Stimulated activated CD8-positive, alpha-beta memory T cell treated with anti-CD3 and anti-CD28 coated beads, Interleukin-12 subunit alpha, Interleukin-12 subunit beta, amount 100 ng/mL, for 24 hours (primary cell): Measurements from ENCODE around the gene FGF21.

Source experiments
- DNase-seq: peaks from one replicate; pipeline ENCODE4 v3.0.0-alpha.2; 2020; ENCODE audit errors: extremely low read depth

FGF21 gene

GRCh38 chr19:48728911-48729664 is 26.2 kb upstream of the FGF21 start:
- DNase-seq, result no peak

- no peak for DNase-seq
Measured at GRCh38 chr19:48731452-48731851, 23.9 kb upstream of the FGF21 start.

GRCh38 chr19:48734625-48735024 is 20.7 kb upstream of the FGF21 start:
- DNase-seq, result no peak

- DNase-seq, result no peak
Measured at GRCh38 chr19:48735031-48735615, 20.2 kb upstream of the FGF21 start.

GRCh38 chr19:48737360-48737998 is 17.8 kb upstream of the FGF21 start:
- DNase-seq, result no peak

GRCh38 chr19:48738557-48739403 is 16.5 kb upstream of the FGF21 start:
- peak; percentile 79 for DNase-seq

GRCh38 chr19:48739404-48740163 is 15.7 kb upstream of the FGF21 start:
- DNase-seq, result no peak

GRCh38 chr19:48740164-48740972 is 15.0 kb upstream of the FGF21 start, which contains the start of gene RASIP1:
Gene RASIP1 (minus strand): TSS chr19:48740610. CDS start chr19:48740282, 328 bp downstream.
- no peak for DNase-seq

- DNase-seq, result no peak
Measured at GRCh38 chr19:48741129-48741999, 14.0 kb upstream of the FGF21 start.

GRCh38 chr19:48742096-48742495 is 13.2 kb upstream of the FGF21 start:
- DNase-seq, result no peak

- DNase-seq, result no peak
Measured at GRCh38 chr19:48745208-48745995, 9.9 kb upstream of the FGF21 start.

GRCh38 chr19:48746110-48746509 is 9.2 kb upstream of the FGF21 start:
- no peak for DNase-seq

- DNase-seq, result no peak
Measured at GRCh38 chr19:48746738-48747575, 8.4 kb upstream of the FGF21 start, which contains the start of gene IZUMO1. Gene IZUMO1 (minus strand): TSS chr19:48746909. CDS start chr19:48745859, 1,050 bp downstream.

- no peak for DNase-seq
Measured at GRCh38 chr19:48749571-48750198, 5.6 kb upstream of the FGF21 start.

GRCh38 chr19:48750351-48750750 is 5.0 kb upstream of the FGF21 start:
- no peak for DNase-seq

GRCh38 chr19:48750771-48751504 is 4.4 kb upstream of the FGF21 start:
- DNase-seq, result no peak
